GM12891 (cell line): ENCODE measurements around the gene PPP6R3.
A peak's percentile ranks its signal among the peaks of the same experiment; 100 is the strongest.
"Not testable (repeated sequence)": the region's sequence is repeated elsewhere in the genome, so short reads cannot be mapped to it uniquely, and the experiment has no call there.

ENCODE experiments used
- DNase-seq: peaks from one replicate; pipeline ENCODE4 v3.0.0; 2011; ENCODE audit warnings: low spot score; ENCODE audit not compliant: insufficient read length
- FAIRE-seq: peaks from 2 replicates; lab custom pipeline; 2011; peaks lifted over from hg19 to GRCh38; lab: Jason Lieb, UNC
- PAX5 ChIP-seq: IDR thresholded peaks from 2 replicates; pipeline ENCODE4 v1.6.1; 2011; ENCODE audit warnings: low read length, moderate library complexity, mild to moderate bottlenecking; ENCODE audit not compliant: insufficient read depth, severe bottlenecking
- POLR2A ChIP-seq: IDR thresholded peaks from 2 replicates; pipeline ENCODE4 v1.6.1; 2011; ENCODE audit warnings: low read depth, low read length, control low read depth
- POLR2AphosphoS5 ChIP-seq: IDR thresholded peaks from 2 replicates; pipeline ENCODE4 v1.6.1; 2011; ENCODE audit warnings: low read depth, low read length, control low read depth
- POU2F2 ChIP-seq: IDR thresholded peaks from 2 replicates; pipeline ENCODE4 v1.6.1; 2011; ENCODE audit warnings: low read depth, mild to moderate bottlenecking, control low read depth, low read length, moderate library complexity
- SPI1 ChIP-seq: IDR thresholded peaks from 2 replicates; pipeline ENCODE4 v1.6.1; 2011; ENCODE audit warnings: low read depth, low read length, control low read depth
- TAF1 ChIP-seq: IDR thresholded peaks from 2 replicates; pipeline ENCODE4 v1.6.1; 2011; ENCODE audit warnings: low read depth, low read length, control low read depth

PPP6R3 gene

GRCh38 chr11:68457216-68457897, 3.2 kb upstream of the PPP6R3 start:
- TF ChIP-seq SPI1, result no peak
- no peak for TF ChIP-seq POU2F2
- no peak for TF ChIP-seq TAF1
- no peak for TF ChIP-seq POLR2AphosphoS5
- no peak for TF ChIP-seq POLR2A
- TF ChIP-seq PAX5, result no peak
- no peak for DNase-seq
- no peak for FAIRE-seq

DNA sequence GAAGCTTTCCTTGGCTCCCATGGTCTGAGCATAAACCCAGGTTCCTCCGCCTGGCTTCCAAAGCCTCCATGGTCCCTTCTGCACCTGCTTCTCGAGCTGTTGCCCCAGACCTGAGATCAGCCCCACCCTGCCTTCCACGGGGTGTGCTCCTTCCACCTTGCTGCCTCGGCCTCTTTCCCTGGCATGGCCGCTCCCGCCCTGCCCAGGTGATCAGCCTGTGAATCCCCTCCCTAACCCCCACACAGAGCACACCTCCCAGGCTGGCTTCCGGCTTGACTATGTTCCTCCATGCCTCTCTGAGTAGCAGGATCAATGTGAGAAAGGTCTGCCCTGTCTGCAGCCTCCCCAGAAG, 2.7 kb upstream of the PPP6R3 start:
- DNase-seq (no peak), FAIRE-seq (no peak)
- TF ChIP-seq POU2F2, result no peak

- DNase-seq, result not testable (repeated sequence)
These were observed 2.2 kb upstream of the PPP6R3 start for GRCh38 chr11:68458340-68458739.

GRCh38 chr11:68459886-68460740, 439 bp upstream of the PPP6R3 start:
- TF ChIP-seq POU2F2, result no peak
- TF ChIP-seq TAF1, result no peak
- TF ChIP-seq POLR2A, result no peak
- TF ChIP-seq PAX5, result no peak
- no peak for TF ChIP-seq POLR2AphosphoS5
- DNase-seq (peak; percentile 95), FAIRE-seq (peak; percentile 94)

More at GRCh38 chr11:68458340-68458739, 2.2 kb upstream of the PPP6R3 start:
- FAIRE-seq, result not testable (repeated sequence)

GRCh38 chr11:68461575-68461917, 994 bp downstream of the PPP6R3 start:
- FAIRE-seq (peak; percentile 48), DNase-seq (no peak)
- no peak for TF ChIP-seq PAX5
- no peak for TF ChIP-seq SPI1
- no peak for TF ChIP-seq POLR2AphosphoS5
- no peak for TF ChIP-seq POLR2A
- TF ChIP-seq POU2F2, result no peak
- TF ChIP-seq TAF1, result no peak

DNA sequence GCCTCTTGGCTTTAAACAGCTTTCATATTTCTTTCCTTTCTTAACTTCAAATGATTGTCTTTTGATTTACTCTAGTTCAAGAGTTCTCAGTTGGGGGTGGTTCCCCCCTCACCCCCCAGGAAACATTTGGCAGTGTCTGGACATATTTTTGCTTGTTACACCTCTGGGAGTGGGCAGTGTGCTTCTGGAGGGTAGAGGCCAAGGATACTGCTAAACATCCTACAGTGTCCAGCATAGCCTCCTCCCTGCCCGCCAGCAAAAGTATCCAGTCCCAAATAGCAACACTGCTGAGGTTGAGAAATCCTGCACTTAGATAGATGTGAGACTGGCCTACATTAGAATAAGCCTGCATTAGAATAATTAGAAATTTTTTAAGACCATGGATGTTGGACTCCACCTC, 3.2 kb downstream of the PPP6R3 start:
- TF ChIP-seq POLR2AphosphoS5, result no peak
- no peak for TF ChIP-seq TAF1
- TF ChIP-seq SPI1, result no peak
- no peak for TF ChIP-seq PAX5
- no peak for TF ChIP-seq POU2F2
- TF ChIP-seq POLR2A, result no peak
- FAIRE-seq (no peak), DNase-seq (no peak)

GRCh38 chr11:68467201-68467834, 6.8 kb downstream of the PPP6R3 start:
- DNase-seq (no peak), FAIRE-seq (no peak)
- TF ChIP-seq POU2F2 (no peak), POLR2AphosphoS5 (no peak), PAX5 (no peak), TAF1 (no peak), POLR2A (no peak), SPI1 (no peak)

DNA sequence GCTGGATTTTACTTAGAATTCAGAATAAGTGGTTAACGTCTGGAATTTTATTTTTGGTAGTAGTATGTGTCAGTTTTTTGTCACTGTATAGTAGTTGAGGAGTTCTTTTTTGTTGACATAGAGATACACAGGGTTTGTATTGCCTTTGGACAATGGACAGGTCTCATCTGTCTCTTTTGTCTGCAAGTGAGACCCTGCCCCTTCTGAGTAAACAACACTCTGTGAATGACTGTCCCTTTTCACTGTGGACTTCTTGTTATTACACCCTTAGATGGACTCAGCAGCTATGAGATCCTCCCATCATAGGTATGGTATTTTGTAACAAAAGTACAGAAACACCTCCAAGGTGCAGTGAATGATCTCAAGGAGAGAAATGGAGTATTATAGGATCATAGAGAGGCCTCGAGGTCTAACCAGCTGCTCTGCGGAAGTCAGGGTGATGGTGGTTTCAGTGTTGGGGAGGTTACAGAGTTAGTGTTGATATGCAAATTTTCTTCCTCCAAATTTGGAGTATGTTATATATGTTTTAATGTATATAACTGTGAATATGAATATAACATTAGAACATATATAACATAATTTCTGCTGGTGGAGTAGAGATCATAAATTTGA, 7.8 kb downstream of the PPP6R3 start:
- FAIRE-seq (no peak), DNase-seq (no peak)
- peak; percentile 76; the same call in 1 of the 2 replicates for TF ChIP-seq POU2F2
- peak; percentile 44; the same call in 1 of the 2 replicates for TF ChIP-seq POLR2A
- TF ChIP-seq POLR2AphosphoS5, result no peak
- TF ChIP-seq PAX5, result no peak
- no peak for TF ChIP-seq TAF1
- TF ChIP-seq SPI1, result peak; percentile 58; the same call in 1 of the 2 replicates

GRCh38 chr11:68469122-68469521, 8.6 kb downstream of the PPP6R3 start:
- no peak for TF ChIP-seq PAX5
- no peak for TF ChIP-seq POU2F2
- TF ChIP-seq POLR2AphosphoS5, result no peak
- no peak for TF ChIP-seq POLR2A
- TF ChIP-seq TAF1, result no peak
- TF ChIP-seq SPI1, result no peak
- DNase-seq (no peak), FAIRE-seq (no peak)
